ENCODE measurements around the gene RCAN2. TPM values are rescaled to one million over a fixed set of nuclear protein-coding genes. Genes with fewer than 3 reads are reported as not detected.

RCAN2 gene
- polyA plus RNA-seq, 1 donor from 2014 or later: 37.4 TPM

DNA sequence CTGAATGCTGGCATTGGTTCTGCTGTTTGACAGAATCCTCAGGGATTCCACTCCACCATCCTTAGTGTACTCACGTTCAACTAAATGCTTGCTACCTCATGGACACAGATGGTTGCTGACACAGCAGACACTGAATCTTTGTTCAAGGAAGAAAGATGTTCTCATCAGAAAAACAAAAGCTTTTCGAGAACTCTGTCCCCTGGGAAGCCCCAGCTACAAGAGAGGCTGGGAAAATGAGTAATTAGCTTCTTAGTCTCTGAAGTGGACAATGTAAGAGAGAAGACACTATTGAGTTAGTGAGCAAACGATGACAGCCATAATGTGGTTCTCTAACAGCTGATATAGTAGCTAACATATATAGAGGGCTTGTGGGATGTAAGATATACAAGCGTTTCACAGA lies 289.5 kb downstream of the RCAN2 start:
- H3K27me3 ChIP-seq (ENCODE audit: insufficient read depth, low read depth, low read length): no peaks in the 10 kb centered on the region
- no peak overlapping the region for H2AFZ ChIP-seq (ENCODE audit: low read depth, low read length)
- H3K4me2 ChIP-seq (ENCODE audit: low read length): no peak overlapping the region
- no peaks in the 10 kb centered on the region for H3K9me2 ChIP-seq (ENCODE audit: insufficient read depth, low read length)
- H3K79me2 ChIP-seq (replicated peaks; ENCODE audit: insufficient read depth, low read length): no peaks in the 10 kb centered on the region
- H3K9ac ChIP-seq (ENCODE audit: low read length): no peak overlapping the region
- H3K4me3 ChIP-seq (ENCODE audit: low read length): no peak overlapping the region
- no peaks in the 10 kb centered on the region for H3F3A ChIP-seq (ENCODE audit: insufficient read depth, low read length, poor library complexity, severe bottlenecking)
- no peaks in the 10 kb centered on the region for H3K36me3 ChIP-seq (ENCODE audit: insufficient read depth, low read length)
- H3K27ac ChIP-seq (ENCODE audit: low read length): no peak overlapping the region
- no peak for TF ChIP-seq RAD21 (conservative IDR thresholded peaks at IDR 0.05)
- no peak for TF ChIP-seq TAF1 (IDR thresholded peaks at IDR 0.05; ENCODE audit: low read depth)
- TF ChIP-seq, protein P1, sequence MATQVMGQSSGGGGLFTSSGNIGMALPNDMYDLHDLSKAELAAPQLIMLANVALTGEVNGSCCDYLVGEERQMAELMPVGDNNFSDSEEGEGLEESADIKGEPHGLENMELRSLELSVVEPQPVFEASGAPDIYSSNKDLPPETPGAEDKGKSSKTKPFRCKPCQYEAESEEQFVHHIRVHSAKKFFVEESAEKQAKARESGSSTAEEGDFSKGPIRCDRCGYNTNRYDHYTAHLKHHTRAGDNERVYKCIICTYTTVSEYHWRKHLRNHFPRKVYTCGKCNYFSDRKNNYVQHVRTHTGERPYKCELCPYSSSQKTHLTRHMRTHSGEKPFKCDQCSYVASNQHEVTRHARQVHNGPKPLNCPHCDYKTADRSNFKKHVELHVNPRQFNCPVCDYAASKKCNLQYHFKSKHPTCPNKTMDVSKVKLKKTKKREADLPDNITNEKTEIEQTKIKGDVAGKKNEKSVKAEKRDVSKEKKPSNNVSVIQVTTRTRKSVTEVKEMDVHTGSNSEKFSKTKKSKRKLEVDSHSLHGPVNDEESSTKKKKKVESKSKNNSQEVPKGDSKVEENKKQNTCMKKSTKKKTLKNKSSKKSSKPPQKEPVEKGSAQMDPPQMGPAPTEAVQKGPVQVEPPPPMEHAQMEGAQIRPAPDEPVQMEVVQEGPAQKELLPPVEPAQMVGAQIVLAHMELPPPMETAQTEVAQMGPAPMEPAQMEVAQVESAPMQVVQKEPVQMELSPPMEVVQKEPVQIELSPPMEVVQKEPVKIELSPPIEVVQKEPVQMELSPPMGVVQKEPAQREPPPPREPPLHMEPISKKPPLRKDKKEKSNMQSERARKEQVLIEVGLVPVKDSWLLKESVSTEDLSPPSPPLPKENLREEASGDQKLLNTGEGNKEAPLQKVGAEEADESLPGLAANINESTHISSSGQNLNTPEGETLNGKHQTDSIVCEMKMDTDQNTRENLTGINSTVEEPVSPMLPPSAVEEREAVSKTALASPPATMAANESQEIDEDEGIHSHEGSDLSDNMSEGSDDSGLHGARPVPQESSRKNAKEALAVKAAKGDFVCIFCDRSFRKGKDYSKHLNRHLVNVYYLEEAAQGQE (IDR thresholded peaks at IDR 0.05; ENCODE audit: borderline replicate concordance): no peak
- TF ChIP-seq MXI1 (conservative IDR thresholded peaks at IDR 0.05; ENCODE audit: poor library complexity, severe bottlenecking): no peak
- H3K9me3 ChIP-seq (ENCODE audit: low read length): no peaks in the 10 kb centered on the region
- H4K20me1 ChIP-seq (ENCODE audit: insufficient read depth): no peaks in the 10 kb centered on the region

DNA sequence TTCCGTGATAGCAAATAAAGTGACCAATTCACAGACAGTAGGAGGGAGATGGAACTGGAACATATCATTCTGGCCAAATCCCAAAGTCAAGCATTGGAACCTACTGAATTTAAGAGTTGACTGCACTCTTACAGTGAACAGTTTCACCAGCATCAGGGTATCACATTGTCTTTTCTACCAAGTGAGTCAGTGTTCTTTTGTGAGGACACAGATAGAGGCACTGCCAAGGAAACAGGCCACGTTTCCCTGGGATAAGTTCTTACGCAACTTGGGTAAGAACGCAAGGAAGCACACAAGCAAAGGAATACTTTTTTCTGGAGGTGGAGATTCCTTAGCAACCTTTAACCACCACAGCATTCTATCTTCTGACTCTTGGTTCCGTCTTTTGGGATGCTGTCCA lies 291.9 kb downstream of the RCAN2 start:
- H3K9ac ChIP-seq (ENCODE audit: low read length): no peak overlapping the region
- no peaks in the 10 kb centered on the region for H3K27me3 ChIP-seq (ENCODE audit: insufficient read depth, low read depth, low read length)
- no peak overlapping the region for H3K4me2 ChIP-seq (ENCODE audit: low read length)
- H4K20me1 ChIP-seq (ENCODE audit: insufficient read depth): no peaks in the 10 kb centered on the region
- H3K36me3 ChIP-seq (ENCODE audit: insufficient read depth, low read length): no peaks in the 10 kb centered on the region
- H3K4me3 ChIP-seq (ENCODE audit: low read length): no peak overlapping the region
- H3K27ac ChIP-seq (ENCODE audit: low read length): no peak overlapping the region
- no peak overlapping the region for H2AFZ ChIP-seq (ENCODE audit: low read depth, low read length)
- H3K9me3 ChIP-seq (ENCODE audit: low read length): no peaks in the 10 kb centered on the region
- no peaks in the 10 kb centered on the region for H3K79me2 ChIP-seq (replicated peaks; ENCODE audit: insufficient read depth, low read length)
- H3F3A ChIP-seq (ENCODE audit: insufficient read depth, low read length, poor library complexity, severe bottlenecking): no peaks in the 10 kb centered on the region
- H3K9me2 ChIP-seq (ENCODE audit: insufficient read depth, low read length): no peaks in the 10 kb centered on the region
- TF ChIP-seq POLR2AphosphoS5 (IDR thresholded peaks at IDR 0.05): no peak
- TF ChIP-seq, protein P1 (IDR thresholded peaks at IDR 0.05; ENCODE audit: borderline replicate concordance): no peak
- TF ChIP-seq MXI1 (conservative IDR thresholded peaks at IDR 0.05; ENCODE audit: poor library complexity, severe bottlenecking): no peak
- TF ChIP-seq EZH2 (IDR thresholded peaks at IDR 0.05; ENCODE audit: borderline replicate concordance, insufficient read depth, low read length, poor library complexity, severe bottlenecking): no peak
- TF ChIP-seq RAD21 (conservative IDR thresholded peaks at IDR 0.05): no peak
- TF ChIP-seq, protein P2, sequence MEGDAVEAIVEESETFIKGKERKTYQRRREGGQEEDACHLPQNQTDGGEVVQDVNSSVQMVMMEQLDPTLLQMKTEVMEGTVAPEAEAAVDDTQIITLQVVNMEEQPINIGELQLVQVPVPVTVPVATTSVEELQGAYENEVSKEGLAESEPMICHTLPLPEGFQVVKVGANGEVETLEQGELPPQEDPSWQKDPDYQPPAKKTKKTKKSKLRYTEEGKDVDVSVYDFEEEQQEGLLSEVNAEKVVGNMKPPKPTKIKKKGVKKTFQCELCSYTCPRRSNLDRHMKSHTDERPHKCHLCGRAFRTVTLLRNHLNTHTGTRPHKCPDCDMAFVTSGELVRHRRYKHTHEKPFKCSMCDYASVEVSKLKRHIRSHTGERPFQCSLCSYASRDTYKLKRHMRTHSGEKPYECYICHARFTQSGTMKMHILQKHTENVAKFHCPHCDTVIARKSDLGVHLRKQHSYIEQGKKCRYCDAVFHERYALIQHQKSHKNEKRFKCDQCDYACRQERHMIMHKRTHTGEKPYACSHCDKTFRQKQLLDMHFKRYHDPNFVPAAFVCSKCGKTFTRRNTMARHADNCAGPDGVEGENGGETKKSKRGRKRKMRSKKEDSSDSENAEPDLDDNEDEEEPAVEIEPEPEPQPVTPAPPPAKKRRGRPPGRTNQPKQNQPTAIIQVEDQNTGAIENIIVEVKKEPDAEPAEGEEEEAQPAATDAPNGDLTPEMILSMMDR (IDR thresholded peaks at IDR 0.05; ENCODE audit: poor library complexity, severe bottlenecking): no peak
- TF ChIP-seq SMC3 (conservative IDR thresholded peaks at IDR 0.05; ENCODE audit: poor library complexity): no peak
- TF ChIP-seq TAF1 (IDR thresholded peaks at IDR 0.05; ENCODE audit: low read depth): no peak
- no peak for TF ChIP-seq EP300 (conservative IDR thresholded peaks at IDR 0.05; ENCODE audit: poor library complexity, severe bottlenecking)
